GM19463 (cell line): ENCODE data around the gene C6orf15.
"Not testable (repeated sequence)": the region's sequence is repeated elsewhere in the genome, so short reads cannot be mapped to it uniquely, and the experiment has no call there.

Experiments
- ATAC-seq: cut with Tn5 transposase; IDR thresholded peaks from one replicate; pipeline ENCODE4 v1.9.1; 2021; ENCODE audit warnings: mild to moderate bottlenecking, moderate library complexity; ENCODE audit not compliant: unreplicated experiment

C6orf15 gene

GRCh38 chr6:31070711-31071197, 41.6 kb downstream of the C6orf15 start:
- no peak for ATAC-seq

- ATAC-seq = no peak
Observed at GRCh38 chr6:31068669-31069340, 43.6 kb downstream of the C6orf15 start.

GRCh38 chr6:31067891-31068668, 44.3 kb downstream of the C6orf15 start:
- ATAC-seq = not testable (repeated sequence)

- ATAC-seq = not testable (repeated sequence)
Observed at GRCh38 chr6:31067028-31067427, 45.3 kb downstream of the C6orf15 start.

- ATAC-seq = no peak
Observed at GRCh38 chr6:31065556-31065955, 46.8 kb downstream of the C6orf15 start.

- ATAC-seq = no peak
Observed at GRCh38 chr6:31063906-31064435, 48.4 kb downstream of the C6orf15 start.
